ENCODE data around the gene EN2. TPM values are rescaled to one million over a fixed set of nuclear protein-coding genes. Genes with fewer than 3 reads are reported as not detected.

Gene EN2
- total and polyA plus RNA-seq, 8 donors: not detected

DNA sequence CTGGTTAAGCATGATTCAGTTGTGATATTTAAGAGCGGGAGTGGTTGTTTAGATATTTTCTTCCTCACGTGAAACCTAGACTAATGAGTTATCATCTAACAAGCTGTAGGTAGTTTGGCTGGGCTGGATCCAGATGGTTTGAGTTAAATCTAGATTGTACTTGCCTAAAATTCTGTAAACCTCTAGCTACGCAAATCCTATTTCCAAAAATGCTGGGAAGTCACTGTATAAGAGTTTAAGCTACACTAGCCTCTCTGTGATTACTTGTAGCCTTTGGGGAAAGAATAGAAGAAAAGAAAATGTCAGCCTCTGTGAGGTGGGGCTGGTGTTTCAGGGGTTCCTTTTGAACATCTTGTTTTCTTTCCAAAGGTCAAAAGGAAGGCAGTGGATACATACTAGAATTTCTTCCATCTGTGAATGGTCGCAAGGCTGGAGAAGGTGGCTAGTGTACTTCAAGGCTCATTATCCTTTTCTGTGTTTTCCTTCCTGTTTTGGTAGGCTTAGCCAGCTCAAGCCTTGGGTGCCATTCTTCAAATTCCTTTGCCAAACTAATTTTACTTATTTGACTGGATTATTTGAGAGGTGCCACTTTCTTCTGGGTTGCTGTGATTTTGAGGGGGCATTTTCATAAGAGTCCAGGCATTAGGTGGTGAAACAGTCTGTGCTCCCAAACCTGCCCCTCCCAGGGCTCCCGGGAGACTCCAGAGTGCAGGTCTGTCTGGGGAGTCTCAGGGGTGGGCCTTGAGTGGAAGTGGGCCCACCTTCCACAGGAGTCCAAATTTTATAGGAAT, 5.2 kb upstream of the EN2 start:
- no peak for ATAC-seq
- Histone ChIP-seq H3K27ac (no peak overlapping the region), H3K4me3 (no peak overlapping the region), H3K9me3 (no peaks in the 10 kb centered on the region), H3K36me3 (no peaks in the 10 kb centered on the region), H3K4me1 (peaks cover 0 to 11% (median 0%) of the 10 kb centered on the region in 3 donors), H3K27me3 (peaks cover 7 to 82% (median 25%) of the 10 kb centered on the region in 4 donors)
- 41 to 43% methylated on average over 5 of the region's 5 CpGs for WGBS, 2 donors
- TF ChIP-seq, protein P1, sequence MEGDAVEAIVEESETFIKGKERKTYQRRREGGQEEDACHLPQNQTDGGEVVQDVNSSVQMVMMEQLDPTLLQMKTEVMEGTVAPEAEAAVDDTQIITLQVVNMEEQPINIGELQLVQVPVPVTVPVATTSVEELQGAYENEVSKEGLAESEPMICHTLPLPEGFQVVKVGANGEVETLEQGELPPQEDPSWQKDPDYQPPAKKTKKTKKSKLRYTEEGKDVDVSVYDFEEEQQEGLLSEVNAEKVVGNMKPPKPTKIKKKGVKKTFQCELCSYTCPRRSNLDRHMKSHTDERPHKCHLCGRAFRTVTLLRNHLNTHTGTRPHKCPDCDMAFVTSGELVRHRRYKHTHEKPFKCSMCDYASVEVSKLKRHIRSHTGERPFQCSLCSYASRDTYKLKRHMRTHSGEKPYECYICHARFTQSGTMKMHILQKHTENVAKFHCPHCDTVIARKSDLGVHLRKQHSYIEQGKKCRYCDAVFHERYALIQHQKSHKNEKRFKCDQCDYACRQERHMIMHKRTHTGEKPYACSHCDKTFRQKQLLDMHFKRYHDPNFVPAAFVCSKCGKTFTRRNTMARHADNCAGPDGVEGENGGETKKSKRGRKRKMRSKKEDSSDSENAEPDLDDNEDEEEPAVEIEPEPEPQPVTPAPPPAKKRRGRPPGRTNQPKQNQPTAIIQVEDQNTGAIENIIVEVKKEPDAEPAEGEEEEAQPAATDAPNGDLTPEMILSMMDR (IDR thresholded peaks at IDR 0.05): no peak
- no peak for DNase-seq
- intact Hi-C loops (cut with DNase I): no loop called here
- FAIRE-seq: no peak

DNA sequence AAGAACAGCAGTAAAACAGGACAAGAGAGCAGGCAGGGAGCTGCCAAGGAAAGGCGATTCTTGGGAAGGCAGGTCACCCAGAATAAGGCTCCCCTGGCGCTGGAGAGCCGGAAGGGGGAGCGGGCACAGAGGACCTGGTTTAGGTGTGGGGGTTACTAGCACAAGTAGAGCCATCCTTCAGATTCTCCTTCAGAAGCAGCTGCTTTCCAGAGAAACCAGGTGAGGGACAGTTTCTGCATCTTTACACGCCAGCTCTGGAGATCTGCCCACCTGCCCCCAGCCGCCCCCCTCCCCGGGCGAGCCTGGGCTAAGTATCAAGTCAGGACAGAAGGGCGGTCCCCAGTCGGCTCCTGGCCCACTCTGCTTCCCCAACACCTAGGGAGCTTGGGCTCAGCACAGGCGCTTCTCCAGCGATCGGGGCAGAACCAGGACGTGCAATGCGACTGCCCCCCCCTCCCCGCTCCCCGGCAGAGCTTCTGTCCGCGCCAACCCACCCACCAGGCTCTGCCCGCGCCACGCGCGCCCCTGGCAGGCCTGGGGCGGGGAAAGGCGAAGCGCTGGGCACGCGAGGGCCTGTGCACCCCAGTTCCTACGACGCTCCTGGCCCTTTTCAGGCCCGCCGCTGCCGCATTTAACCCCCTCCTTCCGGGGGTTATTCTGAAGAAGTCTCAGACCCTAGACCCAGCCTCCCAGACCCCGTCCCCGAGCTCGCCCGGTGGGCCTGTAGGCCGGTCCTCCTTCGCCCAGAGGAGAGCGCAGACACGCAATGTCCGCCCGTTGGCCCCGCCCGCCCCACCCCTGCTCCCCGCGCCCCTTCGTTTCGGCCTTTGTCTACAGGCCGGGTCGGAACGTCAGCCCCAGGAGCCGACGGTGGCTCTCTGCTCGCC, 4.4 kb upstream of the EN2 start:
- no peaks in the 10 kb centered on the region for H3K9me3 ChIP-seq
- H3K27me3 ChIP-seq: peaks cover 7 to 85% (median 25%) of the 10 kb centered on the region in 4 donors
- no peak overlapping the region for H3K27ac ChIP-seq
- H3K4me3 ChIP-seq: peak overlapping the region in 1 of 4 donors; percentile 21
- H3K4me1 ChIP-seq: peaks cover 0 to 11% (median 0%) of the 10 kb centered on the region in 3 donors
- ATAC-seq (no peak), DNase-seq (peak in 1 of 6 donors; percentile 56), FAIRE-seq (no peak)
- no peaks in the 10 kb centered on the region for H3K36me3 ChIP-seq
- TF ChIP-seq, protein P1 (IDR thresholded peaks at IDR 0.05): no peak
- 6 to 7% methylated on average over 48 to 57 of the region's 57 CpGs for WGBS, 2 donors
- intact Hi-C loops (cut with DNase I): no loop called here

DNA sequence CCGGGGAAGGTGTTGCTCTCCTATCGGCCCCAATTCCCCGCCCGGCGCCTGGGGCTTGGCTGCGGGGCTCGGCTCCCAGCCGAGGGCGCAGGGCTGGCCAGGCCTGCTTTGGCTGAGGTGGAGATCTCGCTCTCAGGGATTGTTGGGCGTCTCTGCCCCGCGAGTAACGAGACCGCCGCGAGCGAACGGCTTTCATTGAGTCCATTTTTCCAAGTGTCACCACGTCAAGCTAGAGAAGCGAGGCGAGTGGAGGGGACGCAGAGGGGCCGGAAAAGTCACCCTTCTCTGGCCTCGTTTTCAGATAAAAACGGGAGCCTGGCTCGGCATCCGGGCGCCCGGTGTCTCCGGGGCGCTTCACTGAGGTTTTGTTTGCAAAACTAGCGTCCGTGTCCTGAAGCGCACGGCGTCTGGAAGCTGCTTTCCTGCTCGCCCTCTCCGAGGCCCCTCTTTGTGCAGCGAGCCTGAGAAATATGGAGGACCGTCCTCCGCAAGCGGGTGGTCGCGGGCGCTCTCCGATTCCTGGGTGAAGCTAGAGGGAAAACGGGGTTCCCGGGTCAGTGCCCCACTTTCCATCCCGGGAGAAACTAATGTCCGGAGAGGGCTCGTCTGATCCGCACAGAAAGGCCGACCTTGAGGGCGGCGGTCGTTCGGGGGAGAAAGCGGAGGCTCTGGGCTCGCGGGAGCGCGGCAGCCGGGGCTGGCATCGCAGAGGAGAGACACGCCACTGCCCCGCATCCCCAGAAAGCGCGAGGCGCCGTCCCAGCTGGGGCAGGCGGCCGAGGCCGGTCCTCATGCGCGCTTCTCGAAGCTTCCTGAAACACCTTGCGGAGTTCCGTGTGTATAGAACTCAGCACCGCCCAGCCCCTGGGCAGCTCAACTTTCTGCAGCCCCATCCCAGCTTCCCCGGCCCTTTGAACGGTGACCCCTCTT, 3.5 kb upstream of the EN2 start:
- intact Hi-C loops (cut with DNase I): no loop called here
- WGBS, 2 donors: 4% methylated on average over 82 of the region's 82 CpGs
- H3K27me3 ChIP-seq: peaks cover 9 to 82% (median 23%) of the 10 kb centered on the region in 4 donors

DNA sequence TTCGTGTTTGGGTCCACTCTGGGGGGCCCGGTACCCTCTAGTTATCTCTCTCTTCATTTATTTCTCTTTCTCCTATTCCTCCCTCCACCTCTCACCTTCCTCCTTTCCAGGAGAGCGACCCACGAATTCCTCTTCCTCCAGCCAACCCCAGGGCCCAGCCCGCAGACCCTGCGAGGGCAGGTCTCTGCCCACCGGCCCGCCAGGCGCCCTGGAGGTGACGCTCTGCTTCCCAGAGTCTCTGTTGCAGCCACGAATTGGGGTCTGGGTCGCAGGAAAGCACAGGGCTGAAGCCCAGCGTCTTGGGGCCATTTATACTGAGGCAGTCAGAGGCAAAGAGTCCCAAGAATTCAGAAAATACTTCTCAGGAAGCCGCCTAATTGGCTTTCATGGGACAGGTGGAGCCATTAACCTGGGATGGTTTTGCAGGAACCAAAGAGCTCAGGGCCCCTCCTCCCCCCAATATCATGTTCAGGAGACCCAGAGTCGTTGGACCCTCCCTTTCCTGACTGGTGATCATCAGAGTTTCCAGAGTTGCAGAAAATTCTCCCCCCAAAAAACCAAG, 2.7 kb upstream of the EN2 start:
- TF ChIP-seq, protein P1 (IDR thresholded peaks at IDR 0.05): no peak
- Histone ChIP-seq H3K9me3 (no peaks in the 10 kb centered on the region), H3K36me3 (no peaks in the 10 kb centered on the region), H3K27ac (no peak overlapping the region), H3K27me3 (peaks cover 9 to 80% (median 22%) of the 10 kb centered on the region in 4 donors), H3K4me3 (no peak overlapping the region), H3K4me1 (peaks cover 0 to 12% (median 0%) of the 10 kb centered on the region in 3 donors)
- intact Hi-C loops (cut with DNase I): no loop called here
- WGBS, 2 donors: 8 to 10% methylated on average over 15 of the region's 15 CpGs
- FAIRE-seq (no peak), ATAC-seq (no peak), DNase-seq (no peak)

More for the DNA sequence above, 3.5 kb upstream of the EN2 start:
- DNase-seq (peak in 1 of 6 donors; percentile 54), FAIRE-seq (no peak), ATAC-seq (peak in 1 of 4 donors; percentile 13)
- Histone ChIP-seq H3K4me3 (peak overlapping the region in 1 of 4 donors; percentile 21), H3K27ac (no peak overlapping the region), H3K9me3 (no peaks in the 10 kb centered on the region), H3K4me1 (peaks cover 0 to 12% (median 0%) of the 10 kb centered on the region in 3 donors), H3K36me3 (no peaks in the 10 kb centered on the region)
- TF ChIP-seq, protein P1 (IDR thresholded peaks at IDR 0.05): no peak
